GM12874 (cell line): ENCODE results near the gene SLC26A1.

Experiments
- TF ChIP-seq, protein P1 (sequence below): IDR thresholded peaks from 2 replicates; pipeline ENCODE4 v1.5.1; 2011; ENCODE audit warnings: low read depth, mild to moderate bottlenecking, control low read depth, low read length, moderate library complexity; ENCODE audit not compliant: insufficient read depth

SLC26A1 gene

GRCh38 chr4:998096-998691 lies 5.0 kb upstream of the SLC26A1 start:
- TF ChIP-seq, protein P1, sequence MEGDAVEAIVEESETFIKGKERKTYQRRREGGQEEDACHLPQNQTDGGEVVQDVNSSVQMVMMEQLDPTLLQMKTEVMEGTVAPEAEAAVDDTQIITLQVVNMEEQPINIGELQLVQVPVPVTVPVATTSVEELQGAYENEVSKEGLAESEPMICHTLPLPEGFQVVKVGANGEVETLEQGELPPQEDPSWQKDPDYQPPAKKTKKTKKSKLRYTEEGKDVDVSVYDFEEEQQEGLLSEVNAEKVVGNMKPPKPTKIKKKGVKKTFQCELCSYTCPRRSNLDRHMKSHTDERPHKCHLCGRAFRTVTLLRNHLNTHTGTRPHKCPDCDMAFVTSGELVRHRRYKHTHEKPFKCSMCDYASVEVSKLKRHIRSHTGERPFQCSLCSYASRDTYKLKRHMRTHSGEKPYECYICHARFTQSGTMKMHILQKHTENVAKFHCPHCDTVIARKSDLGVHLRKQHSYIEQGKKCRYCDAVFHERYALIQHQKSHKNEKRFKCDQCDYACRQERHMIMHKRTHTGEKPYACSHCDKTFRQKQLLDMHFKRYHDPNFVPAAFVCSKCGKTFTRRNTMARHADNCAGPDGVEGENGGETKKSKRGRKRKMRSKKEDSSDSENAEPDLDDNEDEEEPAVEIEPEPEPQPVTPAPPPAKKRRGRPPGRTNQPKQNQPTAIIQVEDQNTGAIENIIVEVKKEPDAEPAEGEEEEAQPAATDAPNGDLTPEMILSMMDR: no peak

DNA sequence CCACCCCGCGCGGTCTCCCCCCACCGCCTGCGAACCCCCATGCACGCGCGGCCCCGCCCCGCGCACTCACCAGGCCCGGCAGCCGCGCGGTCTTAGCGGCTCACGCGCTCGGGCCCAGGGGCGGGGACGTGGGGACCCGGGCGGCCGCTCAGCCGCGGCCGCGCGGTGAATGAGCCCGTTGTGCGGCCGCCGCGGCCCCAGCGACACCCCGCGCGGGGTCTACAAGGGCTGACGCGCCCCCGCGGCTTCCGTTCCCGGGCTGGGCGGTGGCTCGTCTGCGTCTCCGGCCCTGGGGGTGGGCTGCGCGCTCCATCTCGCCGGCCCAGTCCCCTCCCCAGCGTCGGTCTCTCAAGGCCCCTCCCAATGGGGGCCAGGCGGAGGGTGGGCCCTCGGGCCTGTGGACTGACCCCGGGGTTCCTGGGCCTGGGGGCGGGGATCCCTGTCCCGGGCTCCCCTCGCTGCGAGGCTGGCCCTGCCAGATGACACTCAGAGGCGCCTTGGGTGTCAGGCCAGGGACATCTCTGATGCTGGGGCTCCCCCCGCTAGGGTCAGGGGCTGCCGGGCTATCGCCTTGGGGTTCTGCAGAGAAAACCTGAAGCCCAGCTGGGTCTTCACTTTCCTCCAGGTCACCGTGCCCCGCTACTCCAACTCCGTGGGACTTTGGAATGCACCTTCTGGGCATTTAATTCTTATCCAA lies 4.3 kb upstream of the SLC26A1 start:
- TF ChIP-seq, protein P1: no peak

- TF ChIP-seq, protein P1: no peak
These were observed 3.8 kb upstream of the SLC26A1 start for GRCh38 chr4:996997-997374.

DNA sequence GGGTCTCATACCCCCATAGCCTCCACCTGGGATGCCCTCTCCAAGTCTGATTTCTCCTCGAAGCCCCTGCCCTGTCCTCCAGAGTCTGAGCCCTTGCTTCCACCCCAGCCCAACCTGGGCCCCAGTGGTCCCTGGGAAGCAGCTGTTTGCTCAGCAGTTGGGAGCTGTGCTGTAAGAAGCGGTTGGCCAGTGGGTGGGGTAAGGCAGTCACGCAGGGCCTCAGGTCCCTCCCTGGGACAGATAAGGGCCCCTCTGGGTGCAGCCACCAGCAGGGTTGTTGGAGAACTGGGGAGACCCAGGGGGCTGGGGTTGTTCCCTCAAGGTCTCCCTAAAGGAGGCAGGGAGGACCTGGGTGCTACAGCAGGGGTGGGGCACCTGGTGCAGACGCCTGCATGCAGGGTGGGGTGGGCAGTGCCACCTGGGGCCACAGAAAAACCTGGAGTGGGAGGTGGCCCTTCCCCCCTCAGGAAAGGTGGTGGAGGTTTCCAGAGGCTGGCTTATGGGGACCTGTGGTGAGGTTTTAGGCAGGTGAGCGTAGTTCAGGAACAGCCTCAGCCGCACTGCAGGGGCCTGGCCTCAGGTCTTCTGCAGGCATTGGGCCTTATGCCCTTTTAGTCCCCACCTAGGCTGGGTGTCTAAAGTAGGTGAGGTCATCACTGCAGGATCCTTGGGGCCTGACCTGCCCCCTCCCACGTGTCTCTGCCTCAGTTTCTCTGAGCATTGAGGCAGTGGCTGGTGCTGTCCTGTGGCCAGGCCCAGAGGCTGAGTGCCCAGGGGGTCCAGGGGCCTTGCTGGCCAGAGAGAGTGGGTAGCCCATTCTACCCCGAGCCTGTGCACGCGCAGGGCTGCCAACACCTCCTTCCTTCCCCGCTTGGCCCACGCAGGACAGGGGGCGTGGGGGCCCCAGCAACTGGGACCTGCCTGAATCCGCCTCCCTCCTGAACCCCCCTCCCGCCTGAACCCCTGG lies 3.1 kb upstream of the SLC26A1 start:
- TF ChIP-seq, protein P1: no peak

- TF ChIP-seq, protein P1: no peak
These were observed 2.3 kb upstream of the SLC26A1 start for GRCh38 chr4:995311-996026.

DNA sequence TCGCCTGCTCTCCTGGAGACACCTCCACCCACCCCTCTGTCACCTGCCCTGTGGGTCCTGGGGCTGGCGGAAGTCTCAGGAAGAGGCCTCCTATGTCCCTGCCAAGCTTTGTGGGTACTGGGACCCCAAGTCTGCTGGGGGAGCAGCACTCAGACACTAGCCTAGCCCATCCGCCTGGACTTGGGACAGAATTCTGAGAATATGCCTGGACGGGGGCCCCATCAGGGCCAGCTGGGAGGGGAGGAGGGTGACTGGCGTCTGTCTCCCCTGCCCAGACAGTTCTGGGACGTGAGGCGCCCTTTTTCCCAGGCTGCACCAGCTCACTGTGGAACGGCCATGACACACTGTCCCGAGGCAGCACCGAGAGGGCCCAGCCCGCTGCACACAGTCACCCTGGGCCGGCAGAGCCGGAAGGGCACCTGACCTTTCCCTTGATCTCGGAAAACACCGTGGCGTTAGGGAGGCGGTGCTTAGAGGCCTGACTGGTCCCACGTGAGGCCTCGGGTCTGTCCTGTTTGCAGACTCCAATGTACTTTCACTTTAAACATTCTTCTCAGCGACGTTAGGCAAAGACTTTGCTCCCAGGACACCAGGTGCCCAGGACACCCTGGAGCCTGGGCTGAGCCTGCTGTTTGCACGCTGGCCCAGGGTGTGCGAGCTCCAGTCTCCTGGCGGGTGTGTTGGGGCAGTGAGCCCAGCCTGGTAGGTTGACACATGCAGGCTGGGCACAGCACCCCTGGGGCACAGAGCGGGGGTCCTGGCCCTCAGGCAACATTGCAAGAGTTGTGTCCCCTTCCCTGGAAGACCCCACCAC lies 700 bp downstream of the SLC26A1 start:
- TF ChIP-seq, protein P1: no peak
